Tibial nerve (tissue), 4 donors: ENCODE results near the gene WDR36.

Source experiments
- CTCF ChIP-seq, 5 experiments: fragments of 200-600 bp in 3 of 5; fragments of 450-650 bp in 2 of 5; sonication (generic) in 3 of 5; IDR thresholded peaks; one replicate each; pipeline ENCODE4 v1.5.1; 2016 to 2019; ENCODE audit warnings: antibody characterized with exemption in 5 of 5, mild to moderate bottlenecking in 3 of 5, moderate library complexity in 2 of 5
- EP300 ChIP-seq, 2 donors: sonication (generic); formaldehyde crosslinking; IDR thresholded peaks; one replicate each; pipeline ENCODE4 v1.6.1; 2017; ENCODE audit warnings: antibody characterized with exemption in 2 of 2, mild to moderate bottlenecking in 1 of 2
- POLR2A ChIP-seq, 2 donors: fragments of 450-650 bp; IDR thresholded peaks; one replicate each; pipeline ENCODE4 v1.6.1; 2017; ENCODE audit warnings: antibody characterized with exemption in 2 of 2, mild to moderate bottlenecking in 2 of 2, moderate library complexity in 2 of 2

GRCh38 chr5:111134864-111135263, 42.7 kb downstream of the WDR36 start:
- TF ChIP-seq CTCF (IDR thresholded peaks at IDR 0.05) = no peak
- TF ChIP-seq POLR2A (IDR thresholded peaks at IDR 0.05) = no peak
- no peak for TF ChIP-seq EP300 (IDR thresholded peaks at IDR 0.05)
